Fibroblast of the aortic adventitia (primary cell): ENCODE results near the gene SERPINB8. TPM values are rescaled to one million over a fixed set of nuclear protein-coding genes. Genes with fewer than 3 reads are reported as not detected.

ENCODE experiments used
- DNase-seq: peaks from one replicate; pipeline ENCODE4 v3.0.0-alpha.2; 2010; ENCODE audit warnings: low read depth
- H3K4me3 ChIP-seq: 2 replicates; pipeline ENCODE4 v1.5.1; 2011; ENCODE audit warnings: low read depth, mild to moderate bottlenecking, control low read depth, low read length, moderate library complexity
- CTCF ChIP-seq: IDR thresholded peaks from 2 replicates; pipeline ENCODE4 v1.5.1; 2011; ENCODE audit warnings: mild to moderate bottlenecking, low read length, control low read depth, inconsistent platforms; ENCODE audit not compliant: insufficient read depth
- total RNA-seq: library from RNA; depleted of rRNA; stranded (reverse); fragments of >200 nt; gene quantifications from 2 replicates; pipeline ENCODE4 v1.2.3, GENCODE V29; 2012; ENCODE audit warnings: low replicate concordance

SERPINB8 gene
- total RNA-seq, 1 donor = 18.9 TPM

GRCh38 chr18:63965716-63966330 lies 4.1 kb upstream of the SERPINB8 start:
- no peak for DNase-seq
- TF ChIP-seq CTCF = no peak

GRCh38 chr18:63970809-63971205 lies 926 bp downstream of the SERPINB8 start:
- no peak for TF ChIP-seq CTCF
- DNase-seq = no peak
- H3K4me3 ChIP-seq = peak overlapping the region; percentile 87

More at GRCh38 chr18:63965716-63966330, 4.1 kb upstream of the SERPINB8 start:
- no peak overlapping the region for H3K4me3 ChIP-seq

GRCh38 chr18:63971320-63972001 lies 1.6 kb downstream of the SERPINB8 start:
- no peak for TF ChIP-seq CTCF
- peak overlapping the region; percentile 87 for H3K4me3 ChIP-seq
- no peak for DNase-seq

GRCh38 chr18:63972002-63972376 lies 2.1 kb downstream of the SERPINB8 start:
- DNase-seq = no peak

GRCh38 chr18:63974991-63975390 lies 5.1 kb downstream of the SERPINB8 start:
- H3K4me3 ChIP-seq = no peak overlapping the region
- TF ChIP-seq CTCF = peak; percentile 35
- peak; percentile 41 for DNase-seq

More at GRCh38 chr18:63972002-63972376, 2.1 kb downstream of the SERPINB8 start:
- TF ChIP-seq CTCF = no peak
- H3K4me3 ChIP-seq = no peak overlapping the region

GRCh38 chr18:63975628-63976027 lies 5.7 kb downstream of the SERPINB8 start:
- TF ChIP-seq CTCF = no peak
- no peak for DNase-seq
- no peak overlapping the region for H3K4me3 ChIP-seq
